ENCODE data around the gene SSX2IP. TPM values are rescaled to one million over a fixed set of nuclear protein-coding genes. Genes with fewer than 3 reads are reported as not detected.

SSX2IP gene
- total and polyA plus RNA-seq, 2 experiments from 2014 or later: 23.2 to 28.4 TPM

GRCh38 chr1:84693785-84694184 lies 3.5 kb upstream of the SSX2IP start (continued):
- TF ChIP-seq CREB1 (CRISPR knock-in tag; IDR thresholded peaks at IDR 0.05; ENCODE audit: low read depth) (no peak), EZH2phosphoT487 (IDR thresholded peaks at IDR 0.05; ENCODE audit: unreplicated experiment) (no peak), ZNF331 (CRISPR knock-in tag; IDR thresholded peaks at IDR 0.05; ENCODE audit: low read depth) (no peak), STAT1 (IDR thresholded peaks at IDR 0.05; ENCODE audit: unreplicated experiment) (no peak), POLR2AphosphoS5 (IDR thresholded peaks at IDR 0.05; ENCODE audit: low read depth) (no peak), NANOG (IDR thresholded peaks at IDR 0.05; ENCODE audit: borderline replicate concordance) (no peak), REST (IDR thresholded peaks at IDR 0.05; ENCODE audit: unreplicated experiment) (no peak), ZNF114 (CRISPR knock-in tag; IDR thresholded peaks at IDR 0.05) (no peak), JUNB (IDR thresholded peaks at IDR 0.05; ENCODE audit: unreplicated experiment) (no peak)

- DNase-seq (ENCODE audit: low spot score) (no peak), ATAC-seq (no peak)
- Histone ChIP-seq H3K27ac (ENCODE audit: low read depth) (no peak overlapping the region), H3K27me3 (ENCODE audit: insufficient read depth) (no peaks in the 10 kb centered on the region), H3K36me3 (ENCODE audit: insufficient read depth) (no peaks in the 10 kb centered on the region), H3K79me2 (replicated peaks; ENCODE audit: insufficient read depth) (peaks cover 18% of the 10 kb centered on the region), H3K9me2 (ENCODE audit: insufficient read depth) (no peaks in the 10 kb centered on the region), H3K4me2 (no peak overlapping the region), H3F3A (replicated peaks; ENCODE audit: low read depth) (peaks cover 7% of the 10 kb centered on the region; the same call in 1 of the 2 replicates), H4K20me1 (replicated peaks; ENCODE audit: insufficient read depth) (no peaks in the 10 kb centered on the region), H2AFZ (no peak overlapping the region), H3K4me1 (ENCODE audit: insufficient read depth) (peaks cover 34% of the 10 kb centered on the region), H3K4me3 (no peak overlapping the region)
- H3K27me3 Mint-ChIP-seq (ENCODE audit: insufficient read depth, low read depth, poor library complexity): no peaks in the 10 kb centered on the region
- H3K9me3 Mint-ChIP-seq: no peaks in the 10 kb centered on the region
- H3K4me1 Mint-ChIP-seq: peaks cover 33% of the 10 kb centered on the region
- TF ChIP-seq NANOG (IDR thresholded peaks at IDR 0.05; ENCODE audit: borderline replicate concordance) (no peak), REST (IDR thresholded peaks at IDR 0.05; ENCODE audit: unreplicated experiment) (no peak), ZNF331 (CRISPR knock-in tag; IDR thresholded peaks at IDR 0.05; ENCODE audit: low read depth) (no peak)
- H3K27ac Mint-ChIP-seq: no peak overlapping the region
- H3K36me3 Mint-ChIP-seq (ENCODE audit: low read depth): peaks cover 5% of the 10 kb centered on the region; the same call in 1 of the 3 replicates
- H3K4me3 Mint-ChIP-seq: no peak overlapping the region
These were observed 2.7 kb upstream of the SSX2IP start for GRCh38 chr1:84693005-84693404.
